HG03565 (cell line): ENCODE measurements around the gene SGTA.
"Not testable (repeated sequence)": the region's sequence is repeated elsewhere in the genome, so short reads cannot be mapped to it uniquely, and the experiment has no call there.

Experiments
- ATAC-seq: cut with Tn5 transposase; IDR thresholded peaks from one replicate; pipeline ENCODE4 v1.9.1; 2021; ENCODE audit warnings: mild to moderate bottlenecking, moderate library complexity; ENCODE audit not compliant: unreplicated experiment

SGTA gene

DNA sequence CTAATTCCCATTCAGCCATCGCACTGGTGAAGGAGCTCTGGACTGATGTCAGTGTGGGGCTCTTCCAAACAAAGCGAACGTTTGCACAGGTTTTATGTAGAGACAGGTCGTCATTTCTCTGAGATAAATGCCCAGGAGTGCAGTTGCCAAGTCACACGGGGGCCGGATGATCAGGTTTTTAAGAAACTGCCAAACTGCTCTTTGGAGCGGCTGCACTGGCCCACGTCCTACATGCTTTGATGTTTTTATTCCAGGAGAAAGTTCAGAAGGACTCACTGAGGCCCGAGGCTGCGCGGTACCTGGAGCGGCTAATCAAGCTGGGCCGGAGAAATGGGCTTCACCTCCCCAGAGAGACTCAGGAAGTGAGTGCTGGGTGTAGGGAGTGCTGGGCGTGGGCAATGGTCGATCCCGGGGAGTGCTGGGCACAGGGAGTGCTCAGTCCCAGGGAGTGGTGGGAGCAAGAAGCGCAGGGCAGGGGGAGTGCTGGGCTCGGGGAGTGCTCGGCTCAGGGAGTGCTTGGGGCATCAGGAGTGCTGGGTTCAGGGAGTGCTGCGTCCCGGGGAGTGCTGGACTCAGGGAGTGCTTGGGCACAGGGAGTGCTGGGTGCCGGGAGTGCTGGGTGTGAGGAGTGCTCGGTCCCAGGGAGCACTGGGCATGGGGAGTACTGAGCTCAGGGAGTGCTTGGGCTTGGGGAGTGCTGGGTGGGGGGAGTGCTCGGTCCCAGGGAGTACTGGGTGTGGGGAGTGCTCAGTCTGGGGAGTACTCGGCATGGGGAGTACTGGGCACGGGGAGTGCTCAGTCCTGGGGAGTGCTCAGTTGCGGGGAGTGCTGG, 13.0 kb upstream of the SGTA start:
- no peak for ATAC-seq

DNA sequence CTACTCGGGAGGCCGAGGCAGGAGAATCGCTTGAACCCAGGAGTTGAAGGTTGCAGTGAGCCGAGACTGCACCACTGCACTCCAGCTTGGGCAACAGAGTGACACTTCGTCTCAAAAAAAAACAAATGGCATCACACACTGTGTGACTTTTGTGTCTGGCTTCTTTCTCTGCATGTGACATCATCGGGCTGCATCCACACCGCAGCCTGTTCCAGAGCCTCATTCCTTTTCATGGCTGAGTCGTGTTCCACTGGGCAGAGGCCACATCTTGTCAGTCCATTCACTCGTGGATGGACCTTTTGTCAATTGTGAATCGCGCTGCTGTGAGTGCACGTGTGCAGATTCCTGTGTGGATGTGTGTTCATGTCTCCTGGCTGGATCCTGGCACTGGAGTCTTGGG, 10.5 kb upstream of the SGTA start:
- no peak for ATAC-seq

DNA sequence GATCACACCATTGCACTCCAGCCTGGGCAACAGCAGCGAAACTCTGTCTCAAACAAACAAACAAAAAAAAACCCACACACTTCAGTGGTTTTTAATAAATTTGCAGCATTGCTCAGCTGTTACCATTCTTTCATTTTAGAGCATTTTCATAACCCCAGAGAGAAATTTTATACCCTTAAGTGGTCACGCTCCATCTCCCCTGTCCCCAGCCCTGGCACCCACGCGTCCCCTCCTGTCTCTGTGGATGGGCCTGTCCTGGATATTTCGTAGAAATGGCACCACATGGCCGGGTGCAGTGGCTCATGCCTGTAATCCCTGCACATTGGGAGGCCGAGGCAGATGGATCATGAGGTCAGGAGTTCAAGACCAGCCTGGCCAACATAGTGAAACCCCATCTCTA, 10.1 kb upstream of the SGTA start:
- no peak for ATAC-seq

DNA sequence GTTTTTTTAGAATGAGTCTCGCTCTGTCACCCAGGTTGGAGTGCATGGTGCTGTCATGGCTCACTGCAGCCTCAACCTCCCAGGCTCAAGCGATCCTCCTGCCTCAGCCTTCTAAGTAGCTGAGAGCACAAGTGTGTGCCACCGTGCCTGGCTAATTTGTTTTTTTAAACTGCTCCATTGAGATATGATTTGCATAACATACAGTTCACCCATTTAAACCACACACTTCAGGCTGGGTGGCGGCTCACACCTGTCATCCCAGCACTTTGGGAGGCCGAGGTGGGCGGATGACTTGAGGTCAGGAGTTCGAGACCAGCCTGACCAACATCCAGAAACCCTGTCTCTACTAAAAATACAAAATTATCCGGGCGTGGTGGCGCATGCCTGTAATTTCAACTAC, 9.6 kb upstream of the SGTA start:
- ATAC-seq: not testable (repeated sequence)

DNA sequence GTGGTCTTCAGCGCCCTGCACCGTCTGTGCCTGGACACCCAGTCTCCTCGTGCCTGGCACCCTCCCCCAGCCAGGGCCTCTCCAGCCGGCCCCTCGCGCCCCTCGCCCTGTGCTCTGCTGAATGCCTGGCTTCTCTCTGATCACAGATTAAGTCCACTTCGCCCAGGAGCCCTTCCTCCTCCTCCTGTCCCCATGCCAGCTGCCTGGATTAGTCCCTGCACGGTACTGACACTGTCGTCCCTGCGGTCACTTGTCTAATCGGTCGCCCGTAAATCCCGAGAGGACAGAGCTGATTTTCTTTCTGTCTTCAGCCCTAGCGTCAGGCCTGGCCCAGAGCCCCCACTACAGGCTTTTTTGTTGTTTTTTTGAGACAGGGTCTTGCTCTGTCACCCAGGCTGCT, 8.8 kb upstream of the SGTA start:
- no peak for ATAC-seq

DNA sequence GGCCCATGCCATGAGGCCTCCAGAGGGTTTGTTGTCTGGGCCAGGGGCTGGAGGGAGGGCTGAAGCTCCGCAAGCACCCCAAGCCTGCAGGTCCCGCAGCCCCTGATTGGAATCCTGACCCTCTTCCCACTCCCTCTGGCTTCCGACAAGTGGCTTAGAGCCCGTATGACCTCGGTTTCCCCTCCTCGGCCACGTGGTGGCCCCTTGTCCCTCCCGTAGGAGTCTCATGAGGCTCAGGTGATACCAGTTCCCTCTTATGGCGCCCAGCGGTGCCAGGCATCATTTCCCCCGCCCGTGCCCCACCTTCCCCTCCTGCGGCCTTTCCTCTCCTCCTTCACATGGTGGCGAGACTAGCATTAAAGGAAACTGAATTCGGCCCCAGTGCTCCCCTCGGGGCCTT, 8.4 kb upstream of the SGTA start:
- ATAC-seq: no peak

DNA sequence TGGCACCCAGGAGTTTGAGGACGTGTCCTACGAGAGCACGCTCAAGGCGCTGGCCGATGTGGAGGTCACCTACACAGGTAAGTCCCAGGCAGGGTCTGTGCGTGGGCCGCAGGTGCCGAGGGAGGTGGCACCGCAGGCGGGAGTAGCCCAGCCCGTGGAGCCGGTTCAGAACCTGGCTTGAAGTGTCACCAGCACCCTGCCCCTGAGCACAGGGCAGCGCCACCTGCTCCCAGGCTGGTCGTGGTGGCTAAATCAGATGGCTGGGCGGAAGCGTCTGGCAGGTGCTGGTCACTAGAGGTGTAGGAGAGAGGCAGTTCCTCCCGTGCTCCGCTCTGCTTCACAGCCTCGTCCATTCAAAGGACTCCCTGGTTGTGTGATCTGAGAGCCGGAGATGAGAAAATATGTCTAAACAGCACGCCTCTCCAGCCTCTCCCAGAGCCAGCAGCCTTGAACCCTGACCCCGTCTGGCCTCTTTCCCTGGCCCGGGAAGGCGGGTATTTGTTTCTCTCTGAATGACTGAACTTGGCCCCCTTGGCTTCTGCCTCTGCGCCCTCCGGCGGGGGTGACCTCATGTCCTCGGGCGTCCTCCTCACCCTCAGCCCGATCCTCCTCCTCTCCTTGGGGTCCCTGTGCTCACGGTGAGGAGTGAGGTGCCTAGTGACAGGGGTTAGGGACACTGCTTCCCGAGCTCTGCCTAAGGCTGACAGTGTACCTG, 7.6 kb upstream of the SGTA start:
- no peak for ATAC-seq

DNA sequence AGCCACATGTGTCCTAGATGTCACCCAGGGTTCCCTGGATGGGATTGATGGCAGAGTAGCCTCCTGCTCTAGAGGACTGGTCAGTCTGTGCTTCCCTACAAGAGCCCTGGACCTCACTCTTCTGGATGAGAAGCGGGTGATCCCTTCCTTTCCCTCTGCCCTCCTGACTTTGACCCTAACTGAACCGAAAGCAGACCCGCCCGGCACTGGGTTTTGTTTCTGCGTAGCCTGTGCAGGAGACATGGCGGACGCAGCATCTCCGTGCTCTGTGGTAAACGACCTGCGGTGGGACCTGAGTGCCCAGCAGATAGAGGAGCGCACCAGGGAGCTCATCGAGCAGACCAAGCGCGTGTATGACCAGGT, 7.1 kb upstream of the SGTA start:
- ATAC-seq: no peak

DNA sequence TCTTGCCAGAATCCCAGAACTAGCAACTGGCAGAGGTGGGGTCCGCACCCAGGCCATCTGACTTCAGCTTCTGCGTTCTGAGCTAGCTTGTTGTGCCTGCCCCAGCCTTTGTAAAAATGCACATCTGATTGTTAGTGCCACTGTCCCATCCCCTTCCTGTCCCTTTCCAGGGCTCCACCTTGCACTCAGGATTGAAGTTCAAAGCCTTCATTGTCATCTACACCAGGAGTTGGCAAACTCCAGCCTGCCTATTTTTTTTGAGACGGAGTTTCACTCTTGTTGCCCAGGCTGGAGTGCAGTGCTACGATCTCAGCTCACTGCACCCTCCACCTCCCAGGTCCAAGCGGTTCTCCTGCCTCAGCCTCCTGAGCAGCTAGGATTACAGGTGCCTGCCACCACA, 5.2 kb upstream of the SGTA start:
- no peak for ATAC-seq

DNA sequence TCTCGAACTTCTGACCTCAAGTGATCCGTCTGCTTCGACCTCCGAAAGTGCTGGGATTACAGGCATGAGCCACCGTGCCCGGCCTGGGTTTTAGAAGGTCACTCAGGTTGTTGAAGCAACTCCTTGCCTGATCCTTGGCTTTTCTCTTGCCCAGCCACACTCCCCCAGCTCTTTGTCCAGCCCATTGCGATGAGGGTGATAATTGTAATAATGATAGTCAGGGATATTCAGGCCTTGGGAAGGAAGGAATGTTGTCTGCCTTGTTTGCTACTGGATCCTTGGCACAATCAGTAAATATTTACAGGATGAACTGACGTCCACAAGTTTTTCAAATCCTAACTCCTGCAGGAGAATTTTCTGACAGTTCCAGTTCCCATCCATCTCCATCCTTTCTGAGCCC, 4.0 kb upstream of the SGTA start:
- no peak for ATAC-seq

DNA sequence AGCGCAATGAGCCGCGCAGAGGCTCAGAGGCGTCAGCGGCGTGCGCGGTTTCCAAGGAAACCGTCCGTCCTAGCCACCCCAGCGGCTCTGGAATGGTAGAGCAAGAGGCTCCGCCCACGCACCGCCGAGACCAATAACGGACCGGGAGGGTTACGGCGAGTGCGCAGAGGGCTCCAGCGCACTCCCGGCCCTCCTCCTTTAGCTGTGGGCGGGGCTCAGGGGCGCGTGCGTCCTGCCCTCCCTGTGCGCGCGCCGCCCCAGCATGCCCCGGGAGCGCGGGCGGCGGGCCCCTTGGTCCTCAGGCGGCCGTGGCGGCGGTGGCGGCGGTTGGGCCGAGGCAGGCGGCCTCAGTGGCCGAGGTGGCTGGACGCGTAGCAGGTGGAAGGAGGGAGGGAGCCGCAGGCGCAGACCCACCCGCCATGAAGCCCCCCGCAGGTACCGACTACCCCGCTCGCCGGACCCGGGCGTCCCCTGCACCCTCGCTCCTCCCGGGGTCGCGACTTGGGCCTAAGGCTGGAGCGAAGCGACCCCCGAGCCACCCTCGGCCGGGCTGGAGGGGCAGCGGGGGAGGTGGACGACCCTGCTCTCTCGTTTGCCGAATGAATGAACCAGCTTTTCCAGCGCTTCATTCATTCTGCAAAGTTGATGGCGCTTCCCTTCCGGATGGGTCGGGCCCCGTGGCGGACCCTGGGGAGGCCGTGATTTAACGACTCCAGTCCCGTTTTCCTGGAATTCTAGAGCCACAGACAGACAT, 2.3 kb upstream of the SGTA start, which contains the start of gene THOP1:
THOP1 (plus strand) TSS at position 260 of the 754 bp plus-strand sequence; CDS start at position 420, 160 bp downstream.
- ATAC-seq: peak; percentile 53

DNA sequence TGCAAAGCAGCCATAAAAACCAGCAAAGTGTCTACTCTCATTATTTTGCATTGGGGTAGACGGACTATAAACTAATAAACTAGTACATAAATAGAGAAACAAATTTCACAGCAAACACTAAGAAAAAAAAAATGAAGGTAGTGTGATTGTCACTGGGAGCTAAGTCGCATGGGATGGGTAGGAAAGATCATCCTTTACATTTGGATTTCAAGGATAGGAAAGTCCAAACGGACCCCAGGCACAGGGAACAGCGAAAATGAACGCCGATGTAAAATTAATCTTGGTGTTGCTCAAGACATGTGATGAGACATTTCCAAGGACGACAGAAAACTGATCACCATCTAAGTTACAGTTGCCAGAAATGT, 690 bp upstream of the SGTA start:
- ATAC-seq: no peak

DNA sequence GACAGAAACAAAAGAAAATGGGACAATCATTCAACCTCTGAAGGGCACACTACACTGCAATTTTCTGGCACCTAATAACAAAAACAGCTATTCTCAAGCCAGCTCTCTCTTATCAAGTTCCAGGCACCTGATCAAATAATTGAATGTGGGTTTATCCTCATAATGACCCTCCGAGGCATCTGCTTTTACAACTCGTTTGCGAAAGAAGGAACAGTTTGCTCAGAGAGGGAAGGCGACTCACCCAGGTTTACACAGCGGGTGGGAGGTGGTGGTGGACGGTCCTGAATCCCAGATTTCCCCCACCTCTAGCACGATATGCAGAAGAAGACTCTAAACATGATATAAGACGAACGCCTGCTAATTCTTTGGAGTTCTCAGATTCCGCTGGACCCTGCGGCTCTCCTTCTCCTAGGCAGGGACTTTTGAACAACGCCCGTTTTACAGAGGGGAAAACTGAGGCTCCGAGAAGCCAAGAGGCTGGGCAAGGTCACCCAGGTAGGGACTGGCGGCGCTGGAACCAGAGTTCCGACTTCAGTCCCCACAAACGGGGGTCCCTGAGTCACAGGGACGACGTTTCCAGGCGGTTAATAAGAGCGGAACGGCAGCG, 641 bp downstream of the SGTA start:
- ATAC-seq: no peak

DNA sequence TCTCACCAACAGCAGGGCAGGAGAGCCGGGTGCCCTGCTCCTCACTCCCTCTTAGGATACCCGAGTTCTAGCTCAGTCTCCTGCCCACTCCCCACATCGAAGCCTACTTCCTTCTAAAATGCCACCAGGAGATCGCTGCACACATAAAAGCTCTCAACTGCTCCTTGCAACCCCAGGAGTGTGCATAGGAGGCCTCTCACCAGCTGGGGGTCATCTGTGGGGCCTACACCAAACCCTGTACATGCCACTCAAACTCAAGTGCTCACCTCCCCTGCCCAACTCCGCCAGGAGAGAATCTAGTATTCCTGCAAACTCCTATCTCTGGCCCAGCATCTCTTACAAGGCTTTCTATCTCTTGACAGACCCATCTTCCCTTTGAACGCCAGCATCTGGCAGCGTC, 2.8 kb downstream of the SGTA start:
- no peak for ATAC-seq

DNA sequence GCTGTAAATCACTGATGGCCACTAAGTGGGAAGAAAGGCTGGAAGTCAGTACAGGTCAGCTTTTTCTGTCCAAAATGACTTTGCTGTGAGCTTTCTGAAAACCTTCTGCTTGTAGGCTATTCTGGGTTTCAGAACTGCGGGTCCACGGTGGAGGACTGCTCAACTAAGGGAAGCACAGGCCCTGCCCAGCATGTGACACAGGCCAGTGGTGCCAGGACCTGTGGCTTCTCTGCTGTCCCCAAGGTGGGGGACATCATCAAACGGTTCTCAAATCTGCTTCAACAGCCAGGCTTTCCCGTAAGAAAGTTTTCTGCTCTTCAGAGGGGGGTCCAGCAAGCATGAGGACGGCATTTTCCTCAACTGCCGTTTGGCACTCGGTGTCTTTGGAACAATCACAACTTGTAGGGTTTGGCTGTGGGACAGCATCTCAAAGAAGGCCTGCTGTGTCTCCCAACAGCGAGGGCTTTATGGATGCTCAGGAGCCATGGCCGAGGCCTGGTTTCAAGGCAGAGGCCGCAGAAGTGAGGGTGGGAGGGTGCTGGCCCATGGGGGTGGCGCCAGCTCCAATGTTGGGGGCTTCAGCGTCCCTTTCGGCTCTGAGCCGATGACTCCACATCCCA, 3.8 kb downstream of the SGTA start:
- no peak for ATAC-seq

DNA sequence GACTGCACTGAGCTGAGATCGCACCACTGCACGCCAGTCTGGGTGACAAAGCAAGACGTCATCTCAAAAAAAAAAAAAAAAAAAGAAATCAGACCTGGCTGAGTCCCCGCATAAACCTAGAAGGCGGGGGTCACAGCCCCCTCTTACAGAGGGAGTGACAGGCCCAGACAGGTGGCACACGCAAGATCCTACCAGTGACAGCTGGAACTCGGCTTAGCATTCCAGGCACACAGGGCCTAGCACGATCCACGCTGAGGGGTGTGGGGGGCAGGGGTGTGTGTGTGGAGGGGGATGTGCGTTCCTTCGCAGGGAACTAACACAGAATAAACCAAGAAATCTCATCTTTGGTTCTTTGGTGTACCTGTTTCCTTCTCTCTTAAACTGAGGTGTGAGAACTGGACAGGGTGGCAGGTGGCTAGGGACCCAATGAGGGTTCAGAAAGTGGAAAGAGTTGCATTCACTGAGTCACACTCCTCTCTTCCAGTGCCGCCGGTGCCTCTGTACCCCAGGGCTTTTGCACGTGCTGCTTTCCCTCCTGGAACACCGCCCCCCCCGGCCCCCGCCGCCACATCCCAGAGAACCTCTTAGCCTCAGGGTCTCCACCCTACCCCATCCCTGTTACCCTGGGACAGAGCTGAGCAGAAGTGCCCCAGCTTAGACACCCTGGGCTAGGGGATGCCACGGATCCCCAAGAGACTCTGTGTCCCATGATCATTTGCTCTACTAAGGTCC, 5.0 kb downstream of the SGTA start:
- no peak for ATAC-seq

DNA sequence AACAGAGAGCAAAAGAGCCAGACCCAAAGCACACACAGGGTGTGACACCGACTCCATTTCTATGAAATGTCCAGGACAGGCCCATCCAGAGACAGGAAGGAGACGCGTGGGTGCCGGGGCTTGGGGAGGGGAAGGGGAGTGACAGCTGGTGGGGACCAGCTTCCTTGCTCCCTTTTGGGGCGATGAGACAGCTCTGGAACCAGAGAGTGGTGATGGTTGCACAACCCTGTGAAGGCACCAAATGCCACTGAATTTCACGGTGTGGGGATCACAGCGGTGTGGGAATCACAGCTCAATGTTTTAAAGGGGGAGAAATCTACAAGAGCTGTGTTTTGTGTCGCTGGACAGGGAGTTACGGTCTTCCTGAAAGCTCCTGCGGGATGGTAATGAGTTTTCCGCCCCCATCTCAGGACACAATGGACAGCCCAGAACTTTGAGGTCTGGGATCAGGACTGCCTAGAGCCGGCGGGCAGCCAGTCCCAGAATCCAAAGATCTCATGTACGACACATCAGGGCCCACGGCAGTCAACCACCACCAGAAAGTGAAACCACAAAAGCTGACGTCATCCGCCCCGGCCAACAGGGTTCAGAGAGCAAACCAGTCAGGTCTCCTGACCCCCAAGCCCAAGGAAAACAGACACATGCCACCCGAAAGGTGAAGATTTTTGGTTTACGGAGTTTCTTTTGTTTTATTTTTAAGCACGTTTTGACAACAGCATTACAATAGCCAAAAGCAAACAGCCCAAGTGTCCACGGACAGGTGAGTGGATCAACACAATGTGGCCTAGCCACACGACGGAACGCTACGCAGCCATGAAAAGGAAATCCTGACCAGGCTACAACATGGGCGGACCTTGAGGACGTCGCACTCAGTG, 7.3 kb downstream of the SGTA start:
- no peak for ATAC-seq

DNA sequence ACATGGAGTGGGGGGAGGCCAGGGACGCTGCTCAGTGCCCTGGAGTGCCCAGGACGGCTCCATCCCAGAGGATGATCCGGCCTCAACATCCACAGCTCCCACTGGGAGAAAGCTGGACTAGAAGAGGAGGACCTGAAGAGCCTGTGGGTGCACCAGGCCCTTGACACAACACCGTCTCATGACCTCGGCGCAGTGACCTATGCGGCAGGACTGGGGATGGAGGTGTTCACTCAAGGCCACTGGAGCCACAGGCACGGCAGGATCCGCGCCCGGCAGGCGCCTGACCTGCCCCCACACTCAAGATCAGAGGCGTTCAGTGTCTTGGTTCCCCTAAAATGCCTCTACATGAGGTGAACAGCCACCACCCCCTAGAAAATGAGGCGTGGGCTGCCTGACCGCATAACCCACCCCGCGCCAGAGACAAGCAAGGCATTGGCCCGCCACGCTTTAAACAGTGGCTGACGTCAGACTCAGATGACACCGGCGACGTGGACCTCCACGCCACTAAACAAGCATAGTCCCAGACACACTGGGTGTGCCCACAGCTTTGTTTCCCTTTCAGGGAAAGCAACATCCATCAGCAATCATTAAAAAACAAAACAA, 8.0 kb downstream of the SGTA start:
- ATAC-seq: no peak
